GM12891 (cell line): Measurements from ENCODE around the gene EXT2.

Source experiments
- DNase-seq: peaks from one replicate; pipeline ENCODE4 v3.0.0; 2011; ENCODE audit warnings: low spot score; ENCODE audit not compliant: insufficient read length
- FAIRE-seq: peaks from 2 replicates; lab custom pipeline; 2011; peaks lifted over from hg19 to GRCh38; lab: Jason Lieb, UNC
- PAX5 ChIP-seq: IDR thresholded peaks from 2 replicates; pipeline ENCODE4 v1.6.1; 2011; ENCODE audit warnings: low read length, moderate library complexity, mild to moderate bottlenecking; ENCODE audit not compliant: insufficient read depth, severe bottlenecking
- POLR2A ChIP-seq: IDR thresholded peaks from 2 replicates; pipeline ENCODE4 v1.6.1; 2011; ENCODE audit warnings: low read depth, low read length, control low read depth
- POLR2AphosphoS5 ChIP-seq: IDR thresholded peaks from 2 replicates; pipeline ENCODE4 v1.6.1; 2011; ENCODE audit warnings: low read depth, low read length, control low read depth
- POU2F2 ChIP-seq: IDR thresholded peaks from 2 replicates; pipeline ENCODE4 v1.6.1; 2011; ENCODE audit warnings: low read depth, mild to moderate bottlenecking, control low read depth, low read length, moderate library complexity
- SPI1 ChIP-seq: IDR thresholded peaks from 2 replicates; pipeline ENCODE4 v1.6.1; 2011; ENCODE audit warnings: low read depth, low read length, control low read depth
- TAF1 ChIP-seq: IDR thresholded peaks from 2 replicates; pipeline ENCODE4 v1.6.1; 2011; ENCODE audit warnings: low read depth, low read length, control low read depth

Gene EXT2

DNA sequence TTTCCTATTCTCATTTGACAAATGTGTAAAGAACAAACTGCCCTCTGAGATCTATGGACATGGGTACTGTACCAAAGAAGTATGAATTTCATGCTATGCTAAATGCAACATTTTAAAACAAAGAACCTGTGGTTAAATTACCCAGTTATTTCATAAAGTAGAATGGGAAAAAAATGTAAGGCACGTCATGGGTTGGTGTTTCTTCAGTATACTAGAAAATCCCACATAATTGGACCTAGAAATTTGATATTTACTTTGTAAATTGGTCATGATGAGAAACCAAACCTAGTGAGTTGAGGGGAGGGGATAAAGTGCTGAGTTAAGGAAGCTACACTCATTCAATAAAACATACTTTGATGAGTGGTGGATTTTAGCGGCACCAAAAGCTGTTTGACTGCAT lies 110.4 kb downstream of the EXT2 start:
- FAIRE-seq (no peak), DNase-seq (no peak)
- TF ChIP-seq TAF1, result no peak
- TF ChIP-seq POLR2A, result no peak
- no peak for TF ChIP-seq SPI1
- no peak for TF ChIP-seq POU2F2
- TF ChIP-seq POLR2AphosphoS5, result no peak
- no peak for TF ChIP-seq PAX5

- no peak for TF ChIP-seq POU2F2
- no peak for TF ChIP-seq SPI1
- no peak for TF ChIP-seq TAF1
- TF ChIP-seq POLR2A, result no peak
- TF ChIP-seq POLR2AphosphoS5, result no peak
- TF ChIP-seq PAX5, result no peak
- DNase-seq (no peak), FAIRE-seq (no peak)
Measured at GRCh38 chr11:44207292-44207691, 111.8 kb downstream of the EXT2 start.

DNA sequence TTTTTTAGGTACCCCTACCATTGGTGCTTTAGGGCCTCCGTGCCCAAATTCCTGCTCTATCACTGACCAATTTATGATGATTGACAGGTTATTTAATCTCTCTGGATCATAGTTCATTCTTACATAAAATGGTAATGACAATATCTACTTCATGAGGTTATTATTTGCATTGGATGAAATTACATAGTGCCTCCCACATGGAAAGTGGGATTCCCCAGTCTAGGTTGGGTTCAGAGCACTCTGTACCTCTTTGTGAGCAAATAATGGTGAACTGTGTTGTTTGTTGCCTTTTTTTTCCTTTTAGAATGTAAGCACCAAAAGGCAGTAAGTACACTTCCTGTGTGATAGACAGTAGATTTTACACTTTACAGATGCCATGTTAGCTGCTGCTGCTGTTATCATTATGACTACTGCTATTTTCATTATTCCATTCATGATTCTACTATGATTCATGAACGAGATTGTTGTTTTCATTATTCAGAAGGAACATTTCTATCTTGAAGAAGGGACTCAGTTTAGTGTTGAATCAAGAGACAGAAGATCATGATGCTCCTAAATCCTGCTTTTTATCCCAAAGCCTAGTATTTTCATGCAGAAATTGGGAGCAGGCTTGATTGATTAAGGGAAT lies 113.6 kb downstream of the EXT2 start:
- no peak for TF ChIP-seq PAX5
- TF ChIP-seq TAF1, result no peak
- no peak for TF ChIP-seq POLR2AphosphoS5
- no peak for TF ChIP-seq SPI1
- TF ChIP-seq POLR2A, result no peak
- TF ChIP-seq POU2F2, result no peak
- FAIRE-seq (no peak), DNase-seq (no peak)

DNA sequence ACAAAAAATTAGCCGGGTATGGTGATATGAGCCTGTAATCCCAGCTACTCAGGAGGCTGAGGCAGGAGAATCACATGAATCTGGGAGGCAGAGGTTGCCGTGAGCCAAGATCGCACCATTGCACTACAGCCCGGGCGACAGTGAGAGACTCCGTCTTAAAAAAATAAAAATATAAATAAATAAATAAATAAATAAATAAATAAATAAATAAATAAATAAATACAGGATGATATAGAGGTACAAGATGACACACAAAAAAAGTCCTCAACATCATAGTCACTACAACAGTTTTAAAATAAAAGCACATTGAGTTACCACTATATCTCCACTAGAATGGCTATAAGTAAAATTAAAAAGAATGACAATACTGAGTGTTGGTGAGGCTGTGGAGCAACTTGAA lies 116.7 kb downstream of the EXT2 start:
- TF ChIP-seq POLR2AphosphoS5, result no peak
- no peak for TF ChIP-seq TAF1
- no peak for TF ChIP-seq POU2F2
- TF ChIP-seq PAX5, result no peak
- no peak for TF ChIP-seq POLR2A
- TF ChIP-seq SPI1, result no peak
- no peak for FAIRE-seq
- DNase-seq, result no peak

DNA sequence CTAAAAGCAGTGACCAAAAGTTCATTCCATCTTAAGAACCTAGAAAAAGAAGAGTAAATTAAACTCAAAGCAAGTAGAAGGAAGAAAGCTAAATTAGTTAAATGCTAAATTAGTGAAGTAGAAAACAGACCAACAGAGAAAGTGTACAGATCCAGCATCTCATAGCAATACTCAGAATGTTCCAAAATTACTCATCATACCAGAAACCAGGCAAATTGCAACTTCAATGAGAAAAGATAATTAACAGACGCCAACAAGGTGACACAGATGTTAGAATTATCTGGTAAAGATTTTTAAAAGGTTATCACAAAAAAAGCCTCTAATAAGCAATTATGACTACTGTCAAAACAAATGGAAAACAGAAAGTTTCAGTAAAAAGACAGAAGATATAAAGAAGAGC lies 117.7 kb downstream of the EXT2 start:
- FAIRE-seq (no peak), DNase-seq (no peak)
- TF ChIP-seq POLR2A (no peak), POLR2AphosphoS5 (no peak), SPI1 (no peak), POU2F2 (no peak), PAX5 (no peak), TAF1 (no peak)

DNA sequence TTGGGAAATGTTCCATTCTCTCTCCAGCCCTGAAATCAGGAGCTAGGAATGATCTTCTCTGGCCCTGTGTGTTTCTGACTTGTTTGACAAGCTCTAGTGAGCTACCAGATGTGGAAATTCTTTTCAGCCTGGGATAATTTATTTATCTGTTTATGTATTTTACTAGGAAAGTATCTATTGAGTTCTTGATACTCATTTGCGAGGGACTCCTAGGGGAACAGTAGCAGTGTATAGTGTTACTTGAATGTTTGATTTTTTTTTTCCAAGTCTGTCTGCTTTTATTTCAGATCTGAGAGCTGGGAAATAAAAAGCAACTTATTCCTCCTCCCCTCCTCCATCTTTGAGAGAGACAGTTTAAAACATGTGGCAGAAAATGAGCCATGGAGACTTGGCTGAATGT lies 122.0 kb downstream of the EXT2 start:
- no peak for TF ChIP-seq TAF1
- no peak for TF ChIP-seq SPI1
- TF ChIP-seq POU2F2, result no peak
- no peak for TF ChIP-seq POLR2A
- TF ChIP-seq POLR2AphosphoS5, result no peak
- TF ChIP-seq PAX5, result no peak
- FAIRE-seq, result no peak
- no peak for DNase-seq

DNA sequence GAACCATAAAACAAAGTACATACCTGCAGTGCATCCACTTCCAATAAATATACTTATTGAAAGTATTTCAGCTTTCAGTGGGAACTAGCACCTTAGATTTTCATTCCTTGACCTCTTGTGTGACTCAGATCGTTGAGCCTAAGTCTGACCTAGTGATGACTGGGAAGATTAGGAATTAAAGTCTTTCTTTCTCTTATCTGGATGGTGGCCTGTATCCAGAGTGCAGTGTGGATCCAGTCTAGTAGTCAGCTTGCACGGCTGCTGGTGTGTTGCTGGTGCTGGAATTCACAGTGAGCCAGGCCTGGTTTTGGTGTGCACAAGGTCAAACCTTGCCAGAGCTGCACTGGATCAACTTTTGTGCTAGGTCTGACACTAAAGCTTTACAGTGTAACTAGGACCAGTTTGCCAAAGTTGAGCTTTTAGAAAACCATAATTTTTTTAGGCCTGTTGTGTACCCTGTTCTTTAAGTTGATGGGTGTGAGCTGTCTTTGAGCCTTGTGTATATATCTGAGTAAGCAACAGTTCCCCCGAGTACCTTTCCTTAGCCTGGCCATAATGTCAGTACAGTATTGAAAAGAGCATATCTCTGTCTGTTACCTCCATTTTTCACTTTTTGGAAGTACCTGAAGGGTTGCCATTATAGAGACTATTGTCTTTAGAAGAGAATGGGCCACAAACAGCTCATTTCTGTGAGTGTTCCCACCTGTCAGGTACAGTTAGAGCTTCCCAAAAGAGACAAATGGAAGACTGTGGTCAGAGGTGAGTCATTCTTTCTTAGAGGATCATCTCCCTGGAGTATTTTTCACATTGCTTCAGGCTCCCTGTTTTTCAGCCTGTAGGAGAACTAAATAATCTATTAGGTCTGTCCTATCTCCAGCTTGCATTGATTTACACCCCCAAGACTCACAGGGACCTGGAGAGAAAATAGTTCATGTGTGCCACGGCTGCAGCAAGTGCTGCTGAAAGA lies 124.6 kb downstream of the EXT2 start:
- no peak for DNase-seq
- TF ChIP-seq POU2F2 (no peak), POLR2AphosphoS5 (no peak), SPI1 (no peak), PAX5 (no peak), TAF1 (no peak), POLR2A (no peak)
- no peak for FAIRE-seq

DNA sequence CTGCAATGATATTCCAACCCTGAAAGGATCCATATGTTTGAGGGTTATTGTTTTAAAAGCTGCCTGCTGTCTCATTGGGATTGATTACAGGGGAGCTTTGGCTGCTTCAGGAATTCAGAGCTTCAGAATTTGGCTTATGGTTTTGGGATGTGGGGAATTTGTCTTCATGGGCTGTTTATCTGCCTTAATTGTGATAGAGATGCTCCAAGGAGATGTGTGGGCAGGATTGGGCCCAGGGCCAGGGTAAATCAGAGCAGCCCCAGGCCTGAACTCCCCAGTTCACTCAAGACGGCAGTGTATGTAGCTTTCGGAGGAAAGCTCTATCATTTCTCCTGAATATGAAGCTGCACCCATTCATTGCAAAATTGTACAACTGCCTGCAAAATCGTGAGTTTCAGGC lies 126.0 kb downstream of the EXT2 start:
- no peak for FAIRE-seq
- no peak for DNase-seq
- TF ChIP-seq POLR2AphosphoS5 (no peak), POLR2A (no peak), TAF1 (no peak), PAX5 (no peak), SPI1 (no peak), POU2F2 (no peak)

GRCh38 chr11:44221992-44222391 lies 126.5 kb downstream of the EXT2 start:
- TF ChIP-seq TAF1, result no peak
- no peak for TF ChIP-seq POU2F2
- TF ChIP-seq SPI1, result no peak
- no peak for TF ChIP-seq POLR2A
- TF ChIP-seq POLR2AphosphoS5, result no peak
- TF ChIP-seq PAX5, result no peak
- DNase-seq (no peak), FAIRE-seq (no peak)

GRCh38 chr11:44223238-44223637 lies 127.8 kb downstream of the EXT2 start:
- TF ChIP-seq POLR2AphosphoS5, result no peak
- no peak for TF ChIP-seq SPI1
- TF ChIP-seq POLR2A, result no peak
- no peak for TF ChIP-seq PAX5
- no peak for TF ChIP-seq TAF1
- TF ChIP-seq POU2F2, result no peak
- DNase-seq (no peak), FAIRE-seq (no peak)
